PFSK-1 (cell line): ENCODE measurements around the gene PPIE.
"Not testable (repeated sequence)": the region's sequence is repeated elsewhere in the genome, so short reads cannot be mapped to it uniquely, and the experiment has no call there.

ENCODE experiments used
- FOXP2 ChIP-seq: optimal IDR thresholded peaks from 2 replicates; pipeline ENCODE3; 2011; ENCODE audit warnings: borderline replicate concordance, control low read depth, inconsistent platforms; ENCODE audit not compliant: insufficient read depth; ENCODE audit errors: extremely low read length, extremely low read depth
- POLR2AphosphoS5 ChIP-seq: IDR thresholded peaks from 2 replicates; pipeline ENCODE4 v1.6.1; 2012; ENCODE audit warnings: low read depth, mild to moderate bottlenecking, control low read depth, low read length, moderate library complexity
- SIN3A ChIP-seq: IDR thresholded peaks from 2 replicates; pipeline ENCODE4 v1.6.1; 2012; ENCODE audit warnings: mild to moderate bottlenecking, low read length, moderate library complexity, borderline replicate concordance; ENCODE audit not compliant: insufficient read depth
- TAF1 ChIP-seq: IDR thresholded peaks from 2 replicates; pipeline ENCODE4 v1.6.1; 2012; ENCODE audit warnings: low read length, control low read depth, borderline replicate concordance; ENCODE audit not compliant: insufficient read depth
- TF ChIP-seq, protein P1 (sequence below), 2 experiments: IDR thresholded peaks; 2 replicates each; pipeline versions ENCODE4 v1.6.1 to v1.8.0; 2011 to 2012; ENCODE audit warnings: low read depth in 2 of 2, low read length in 2 of 2, control low read depth in 1 of 2, inconsistent platforms in 1 of 2, mild to moderate bottlenecking in 1 of 2, moderate library complexity in 1 of 2; ENCODE audit not compliant: insufficient read depth in 1 of 2

PPIE gene

DNA sequence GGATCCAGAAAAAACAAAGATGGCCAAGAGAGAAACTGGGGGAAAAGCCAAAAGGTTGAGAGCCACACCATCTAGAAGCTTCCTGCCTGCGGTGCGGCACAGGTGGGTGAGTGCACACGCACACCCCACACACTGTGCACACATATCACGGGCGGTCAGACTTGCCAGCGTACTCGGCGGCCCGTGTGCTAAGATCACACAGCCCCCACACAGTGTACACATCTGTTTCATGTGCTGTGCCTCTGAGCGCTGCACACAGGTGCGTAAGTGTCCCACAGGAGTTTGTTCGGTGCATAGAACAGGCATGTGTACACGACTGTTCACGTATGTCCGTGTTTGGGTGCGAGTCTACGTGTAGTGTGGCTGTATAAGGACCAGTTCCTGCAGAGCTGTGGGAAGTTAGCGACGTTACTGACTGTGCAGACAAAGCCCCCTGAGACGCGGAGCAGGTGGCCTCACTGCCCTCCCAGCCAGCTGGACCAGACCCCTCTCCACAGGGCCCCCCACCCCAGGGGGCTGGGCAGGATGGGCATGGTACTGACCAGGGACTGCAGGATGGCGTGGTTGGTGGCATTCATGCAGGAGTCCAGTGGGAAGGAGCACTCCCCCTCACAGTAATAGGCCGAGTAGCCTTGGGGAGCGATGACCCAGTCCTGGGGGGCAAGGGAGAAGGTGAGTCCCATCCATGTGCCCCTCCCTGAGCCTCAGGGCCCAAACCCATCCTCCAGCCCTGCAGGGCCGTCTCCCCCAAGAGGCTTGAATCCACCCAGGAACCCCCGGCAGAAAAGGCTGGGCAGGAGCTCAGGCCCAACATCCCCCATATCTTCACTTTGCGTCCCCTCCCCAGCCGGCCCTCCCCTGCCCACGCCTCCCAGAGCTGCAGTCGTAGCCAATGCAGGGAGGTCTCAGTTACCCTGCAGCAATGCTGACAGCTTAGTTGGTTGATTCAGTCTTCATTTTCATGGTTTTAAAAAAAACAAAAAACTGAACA, 24.2 kb downstream of the PPIE start:
- TF ChIP-seq, protein P1, sequence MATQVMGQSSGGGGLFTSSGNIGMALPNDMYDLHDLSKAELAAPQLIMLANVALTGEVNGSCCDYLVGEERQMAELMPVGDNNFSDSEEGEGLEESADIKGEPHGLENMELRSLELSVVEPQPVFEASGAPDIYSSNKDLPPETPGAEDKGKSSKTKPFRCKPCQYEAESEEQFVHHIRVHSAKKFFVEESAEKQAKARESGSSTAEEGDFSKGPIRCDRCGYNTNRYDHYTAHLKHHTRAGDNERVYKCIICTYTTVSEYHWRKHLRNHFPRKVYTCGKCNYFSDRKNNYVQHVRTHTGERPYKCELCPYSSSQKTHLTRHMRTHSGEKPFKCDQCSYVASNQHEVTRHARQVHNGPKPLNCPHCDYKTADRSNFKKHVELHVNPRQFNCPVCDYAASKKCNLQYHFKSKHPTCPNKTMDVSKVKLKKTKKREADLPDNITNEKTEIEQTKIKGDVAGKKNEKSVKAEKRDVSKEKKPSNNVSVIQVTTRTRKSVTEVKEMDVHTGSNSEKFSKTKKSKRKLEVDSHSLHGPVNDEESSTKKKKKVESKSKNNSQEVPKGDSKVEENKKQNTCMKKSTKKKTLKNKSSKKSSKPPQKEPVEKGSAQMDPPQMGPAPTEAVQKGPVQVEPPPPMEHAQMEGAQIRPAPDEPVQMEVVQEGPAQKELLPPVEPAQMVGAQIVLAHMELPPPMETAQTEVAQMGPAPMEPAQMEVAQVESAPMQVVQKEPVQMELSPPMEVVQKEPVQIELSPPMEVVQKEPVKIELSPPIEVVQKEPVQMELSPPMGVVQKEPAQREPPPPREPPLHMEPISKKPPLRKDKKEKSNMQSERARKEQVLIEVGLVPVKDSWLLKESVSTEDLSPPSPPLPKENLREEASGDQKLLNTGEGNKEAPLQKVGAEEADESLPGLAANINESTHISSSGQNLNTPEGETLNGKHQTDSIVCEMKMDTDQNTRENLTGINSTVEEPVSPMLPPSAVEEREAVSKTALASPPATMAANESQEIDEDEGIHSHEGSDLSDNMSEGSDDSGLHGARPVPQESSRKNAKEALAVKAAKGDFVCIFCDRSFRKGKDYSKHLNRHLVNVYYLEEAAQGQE (IDR thresholded peaks at IDR 0.05; ENCODE audit: insufficient read depth in 1 of 2, low read depth in 2 of 2, low read length in 2 of 2), result no peak
- no peak for TF ChIP-seq POLR2AphosphoS5

DNA sequence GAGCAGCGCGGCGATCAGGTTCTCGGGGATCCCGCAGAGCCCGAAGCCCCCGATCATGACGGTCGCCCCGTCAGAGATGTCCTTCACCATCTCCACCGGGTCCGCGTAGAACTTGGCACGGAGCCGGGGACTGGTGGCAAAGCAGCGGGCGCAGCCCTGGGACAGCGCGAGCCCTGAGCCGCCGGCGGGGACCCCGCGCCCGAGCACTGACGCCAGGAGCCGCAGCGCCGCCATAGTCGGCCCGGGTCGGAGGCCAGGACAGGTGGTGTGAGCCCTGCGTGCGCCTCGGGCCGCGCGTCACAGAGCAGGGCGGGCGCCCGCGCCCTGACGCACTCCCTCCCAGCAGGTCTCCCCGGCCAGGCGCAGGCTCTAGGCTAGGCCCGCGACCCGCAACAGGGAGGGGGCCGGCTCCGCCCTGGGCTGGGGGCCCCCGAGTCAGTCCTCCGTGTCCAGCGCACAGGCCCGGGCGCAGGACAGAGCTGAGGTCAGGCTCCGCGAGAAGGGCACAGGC, 32.4 kb downstream of the PPIE start, which contains the start of gene OXCT2:
Gene OXCT2 (minus strand): TSS at position 327 of the 511 bp plus-strand sequence. CDS start 93 bp downstream, at position 234.
- TF ChIP-seq FOXP2, POLR2AphosphoS5, SIN3A: not testable (repeated sequence)

DNA sequence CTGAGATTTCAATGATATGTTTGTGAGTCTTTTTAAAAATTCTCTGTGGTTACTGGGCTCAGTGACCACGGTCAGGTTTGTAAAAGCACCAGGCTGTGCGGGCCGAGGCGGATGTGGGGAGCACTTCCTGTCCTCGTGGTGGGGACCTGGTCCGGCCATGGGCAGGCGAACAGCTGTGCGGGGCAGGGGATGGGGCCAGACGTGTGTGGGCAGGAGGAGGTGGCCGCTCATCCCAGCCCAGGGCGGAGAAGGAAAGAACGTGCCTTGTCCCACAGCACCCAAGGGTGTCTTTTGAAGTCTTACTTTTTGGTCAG, 37.7 kb downstream of the PPIE start:
- TF ChIP-seq TAF1 (no peak), FOXP2 (no peak)

DNA sequence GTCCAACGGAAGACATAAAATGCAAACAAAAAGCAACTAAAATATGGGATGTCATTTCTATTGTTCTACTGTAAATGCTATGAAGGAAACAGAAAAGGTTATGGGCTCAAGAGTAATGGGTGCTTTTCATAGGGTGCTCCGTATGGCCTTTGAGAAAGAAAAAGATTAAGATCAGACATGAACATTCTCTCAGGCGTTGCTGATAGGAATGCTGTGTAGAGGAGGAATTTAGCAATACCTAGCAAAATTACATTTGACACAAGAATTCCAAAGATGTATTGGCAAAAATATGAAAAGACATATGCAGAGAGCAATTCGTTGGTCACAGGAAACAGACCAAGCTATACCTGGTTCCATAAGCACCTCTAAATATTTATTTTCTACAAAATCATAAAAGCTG, 38.2 kb downstream of the PPIE start:
- TF ChIP-seq POLR2AphosphoS5 (no peak), FOXP2 (no peak), TAF1 (no peak), SIN3A (no peak)
- TF ChIP-seq, protein P1 (IDR thresholded peaks at IDR 0.05; ENCODE audit: insufficient read depth in 1 of 2, low read depth in 2 of 2, low read length in 2 of 2), result no peak

DNA sequence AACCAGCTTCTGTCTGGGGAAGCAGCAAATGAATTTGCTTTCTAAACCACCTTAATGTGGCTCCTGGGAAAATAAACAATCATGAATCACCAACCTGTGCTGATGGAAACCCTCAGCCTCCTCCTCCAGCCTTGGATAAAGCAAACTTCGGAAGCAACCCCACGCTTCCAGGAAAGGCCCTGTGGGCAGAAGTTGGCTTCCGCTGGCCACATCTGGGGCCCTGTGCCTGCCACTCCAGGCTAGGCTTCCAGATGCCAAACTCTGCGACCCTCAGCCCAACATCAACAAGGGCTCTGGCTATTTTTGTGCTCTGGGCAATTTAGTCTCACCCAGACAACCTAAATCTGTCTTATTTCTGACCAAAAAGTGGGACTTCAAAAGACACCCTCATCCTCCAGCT, 38.6 kb downstream of the PPIE start:
- TF ChIP-seq, protein P1 (IDR thresholded peaks at IDR 0.05; ENCODE audit: insufficient read depth in 1 of 2, low read depth in 2 of 2, low read length in 2 of 2), result no peak
- TF ChIP-seq SIN3A, result no peak
- no peak for TF ChIP-seq TAF1
- TF ChIP-seq FOXP2, result no peak
- no peak for TF ChIP-seq POLR2AphosphoS5

DNA sequence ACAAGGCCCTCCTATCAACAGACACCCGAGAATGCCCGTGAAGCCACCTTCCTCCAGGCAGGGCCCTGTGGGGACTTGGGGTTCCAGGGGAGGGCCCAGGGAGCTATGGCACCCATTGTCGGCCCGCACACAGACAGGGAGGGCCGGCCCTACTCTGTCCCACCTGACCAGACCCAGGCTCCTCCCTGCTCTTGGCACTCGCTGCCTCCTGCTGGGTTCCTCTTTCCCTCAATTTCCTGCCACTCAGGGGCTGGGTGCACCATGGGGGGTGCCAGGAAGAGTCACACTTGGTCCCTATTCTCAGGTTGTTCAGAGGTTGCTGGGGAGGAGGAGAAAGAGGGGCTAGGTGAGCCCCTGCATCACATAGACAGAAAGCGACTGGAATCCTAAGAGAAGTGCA, 40.5 kb downstream of the PPIE start:
- TF ChIP-seq, protein P1 (IDR thresholded peaks at IDR 0.05; ENCODE audit: insufficient read depth in 1 of 2, low read depth in 2 of 2, low read length in 2 of 2), result no peak
- no peak for TF ChIP-seq POLR2AphosphoS5
- no peak for TF ChIP-seq FOXP2
- no peak for TF ChIP-seq SIN3A
- TF ChIP-seq TAF1, result no peak
